ENCODE data around the gene HLA-DPA1.

DNA sequence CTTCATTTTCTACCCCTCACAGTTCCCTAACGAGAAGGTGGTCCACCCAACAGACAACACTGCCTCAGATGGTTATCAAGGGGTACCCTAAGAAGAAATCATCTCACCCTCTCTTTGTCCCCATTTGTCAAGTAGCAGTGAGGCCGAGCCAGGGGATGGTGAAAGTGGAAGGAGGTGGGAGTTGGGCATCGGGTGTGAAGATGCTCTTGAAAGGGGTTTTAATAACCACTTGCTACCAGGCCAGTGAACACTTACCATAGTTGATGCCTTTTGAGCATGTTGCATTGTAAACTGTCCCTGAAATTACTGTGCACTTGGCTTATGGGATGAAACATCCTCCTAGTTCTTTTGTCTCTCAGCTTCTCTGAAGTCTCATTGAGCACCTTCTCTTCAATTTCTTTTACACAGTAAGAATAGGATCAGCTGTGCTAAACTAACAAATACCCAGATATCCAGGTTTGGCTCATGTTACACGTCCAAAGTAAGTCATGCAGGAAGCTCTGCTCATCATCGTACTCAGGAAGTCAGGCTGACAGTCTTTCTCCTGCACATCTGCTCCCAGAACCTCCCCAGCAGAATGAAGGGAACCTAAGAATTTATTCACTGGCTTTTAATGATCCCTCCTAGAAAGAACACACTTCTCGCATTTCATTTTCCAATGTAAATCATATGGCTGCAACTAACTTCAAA, 15.6 kb upstream of the HLA-DPA1 start:
- TF ChIP-seq, protein P1, sequence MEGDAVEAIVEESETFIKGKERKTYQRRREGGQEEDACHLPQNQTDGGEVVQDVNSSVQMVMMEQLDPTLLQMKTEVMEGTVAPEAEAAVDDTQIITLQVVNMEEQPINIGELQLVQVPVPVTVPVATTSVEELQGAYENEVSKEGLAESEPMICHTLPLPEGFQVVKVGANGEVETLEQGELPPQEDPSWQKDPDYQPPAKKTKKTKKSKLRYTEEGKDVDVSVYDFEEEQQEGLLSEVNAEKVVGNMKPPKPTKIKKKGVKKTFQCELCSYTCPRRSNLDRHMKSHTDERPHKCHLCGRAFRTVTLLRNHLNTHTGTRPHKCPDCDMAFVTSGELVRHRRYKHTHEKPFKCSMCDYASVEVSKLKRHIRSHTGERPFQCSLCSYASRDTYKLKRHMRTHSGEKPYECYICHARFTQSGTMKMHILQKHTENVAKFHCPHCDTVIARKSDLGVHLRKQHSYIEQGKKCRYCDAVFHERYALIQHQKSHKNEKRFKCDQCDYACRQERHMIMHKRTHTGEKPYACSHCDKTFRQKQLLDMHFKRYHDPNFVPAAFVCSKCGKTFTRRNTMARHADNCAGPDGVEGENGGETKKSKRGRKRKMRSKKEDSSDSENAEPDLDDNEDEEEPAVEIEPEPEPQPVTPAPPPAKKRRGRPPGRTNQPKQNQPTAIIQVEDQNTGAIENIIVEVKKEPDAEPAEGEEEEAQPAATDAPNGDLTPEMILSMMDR (conservative IDR thresholded peaks at IDR 0.05), result no peak
- TF ChIP-seq EZH2 (IDR thresholded peaks at IDR 0.05; ENCODE audit: low read depth), result no peak

Data from PC-9 (cell line).